Sciatic nerve (tissue), 2 donors: ENCODE measurements around the gene SPIN2B. TPM values are rescaled to one million over a fixed set of nuclear protein-coding genes. Genes with fewer than 3 reads are reported as not detected.
"Not testable (repeated sequence)": the region's sequence is repeated elsewhere in the genome, so short reads cannot be mapped to it uniquely, and the experiment has no call there.

Experiments
- ATAC-seq: fragments of 200-7000 bp; cut with Tn5 transposase; one replicate; pipeline ENCODE4 v1.9.1; 2020; ENCODE audit warnings: mild to moderate bottlenecking, moderate library complexity
- DNase-seq: peaks from one replicate; pipeline ENCODE4 v3.0.0-alpha.2; 2020; ENCODE audit warnings: low spot score
- intact Hi-C: fragments of 100-400 bp; cut with DNase I; formaldehyde crosslinking; loops from one replicate; pipeline ENCODE4 v1.14.2; 2022
- total RNA-seq: library from RNA; stranded (reverse); fragmentation: NEBNext Ultra II Directional; extraction: Animal tissue kit (Norgen Biotek cat#: 25700); gene quantifications from one replicate; pipeline ENCODE4 v1.2.1, GENCODE V29; 2021
- donor health status: DM: no; HTN: no; CAD: no.
- donor health status: DM: no; HTN: no; CAD: no.

The SPIN2B gene
- total RNA-seq: 16.4 TPM

- DNase-seq: peak; percentile 81
- ATAC-seq: peak; percentile 98
- intact Hi-C loops: no loop called here
Measured at GRCh38 chrX:57121162-57121755, at the start of gene SPIN2B. Gene SPIN2B (minus strand): TSS chrX:57121548.

- intact Hi-C loops: no loop called here
- DNase-seq (no peak), ATAC-seq (peak; percentile 62)
Measured at GRCh38 chrX:57156397-57157049, 35.2 kb upstream of the SPIN2B start.

- no peak for ATAC-seq
- intact Hi-C loops: no loop called here
- no peak for DNase-seq
Measured at GRCh38 chrX:57155171-57155570, 33.8 kb upstream of the SPIN2B start.

GRCh38 chrX:57152222-57152621 lies 30.9 kb upstream of the SPIN2B start:
- ATAC-seq, intact Hi-C loops, DNase-seq: not testable (repeated sequence)

GRCh38 chrX:57138674-57139073 lies 17.3 kb upstream of the SPIN2B start:
- ATAC-seq (no peak), DNase-seq (no peak)
- intact Hi-C loops: no loop called here

- DNase-seq: no peak
- intact Hi-C loops: no loop called here
- ATAC-seq: peak; percentile 80
Measured at GRCh38 chrX:57137501-57137900, 16.2 kb upstream of the SPIN2B start.

- intact Hi-C loops, DNase-seq: not testable (repeated sequence)
- peak; percentile 83 for ATAC-seq
Measured at GRCh38 chrX:57137073-57137472, 15.7 kb upstream of the SPIN2B start, which contains the start of gene SPIN2A. Gene SPIN2A (minus strand): TSS chrX:57137397. CDS start chrX:57136597, 800 bp downstream.

- intact Hi-C loops, DNase-seq: not testable (repeated sequence)
- peak; percentile 80 for ATAC-seq
Measured at GRCh38 chrX:57136589-57136988, 15.2 kb upstream of the SPIN2B start.

- intact Hi-C loops: no loop called here
- DNase-seq (no peak), ATAC-seq (no peak)
Measured at GRCh38 chrX:57135287-57135686, 13.9 kb upstream of the SPIN2B start.

GRCh38 chrX:57134702-57135101 lies 13.4 kb upstream of the SPIN2B start:
- ATAC-seq: no peak
- no peak for DNase-seq
- intact Hi-C loops: no loop called here

- intact Hi-C loops: no loop called here
- DNase-seq: no peak
- ATAC-seq: no peak
Measured at GRCh38 chrX:57133706-57134105, 12.4 kb upstream of the SPIN2B start.

- ATAC-seq, intact Hi-C loops, DNase-seq: not testable (repeated sequence)
Measured at GRCh38 chrX:57133284-57133683, 11.9 kb upstream of the SPIN2B start.

- ATAC-seq (no peak), DNase-seq (no peak)
- intact Hi-C loops: no loop called here
Measured at GRCh38 chrX:57132046-57132445, 10.7 kb upstream of the SPIN2B start.

- ATAC-seq (no peak), DNase-seq (no peak)
- intact Hi-C loops: no loop called here
Measured at GRCh38 chrX:57121816-57122215, 468 bp upstream of the SPIN2B start.

GRCh38 chrX:57120619-57121161 lies 658 bp downstream of the SPIN2B start:
- peak; percentile 52 for DNase-seq
- ATAC-seq: peak; percentile 68
- intact Hi-C loops: not testable (repeated sequence)

- intact Hi-C loops: no loop called here
- DNase-seq: no peak
- ATAC-seq: no peak
Measured at GRCh38 chrX:57119416-57119815, 1.9 kb downstream of the SPIN2B start.

GRCh38 chrX:57117566-57117965 lies 3.8 kb downstream of the SPIN2B start:
- DNase-seq, intact Hi-C loops, ATAC-seq: not testable (repeated sequence)

- DNase-seq: no peak
- ATAC-seq: no peak
- intact Hi-C loops: no loop called here
Measured at GRCh38 chrX:57104921-57105398, 16.4 kb downstream of the SPIN2B start.

GRCh38 chrX:57104406-57104805 lies 16.9 kb downstream of the SPIN2B start:
- ATAC-seq (no peak), DNase-seq (no peak)
- intact Hi-C loops: no loop called here

GRCh38 chrX:57103489-57103888 lies 17.9 kb downstream of the SPIN2B start:
- DNase-seq (no peak), ATAC-seq (no peak)
- intact Hi-C loops: no loop called here
